ENCODE data around the gene TMOD1.

Gene TMOD1

GRCh38 chr9:97575673-97576200, 74.3 kb downstream of the TMOD1 start:
- no peak for ATAC-seq
- TF ChIP-seq ZFP30 (CRISPR knock-in tag; IDR thresholded peaks at IDR 0.05) (no peak), ZFP3 (CRISPR knock-in tag; IDR thresholded peaks at IDR 0.05) (no peak), ISL1 (CRISPR knock-in tag; IDR thresholded peaks at IDR 0.05) (no peak), GLIS3 (CRISPR knock-in tag; IDR thresholded peaks at IDR 0.05) (no peak)

- TF ChIP-seq ZC3H10 (CRISPR knock-in tag; IDR thresholded peaks at IDR 0.05) (no peak), ZFP30 (CRISPR knock-in tag; IDR thresholded peaks at IDR 0.05) (no peak), ISL1 (CRISPR knock-in tag; IDR thresholded peaks at IDR 0.05) (no peak), ZNF565 (CRISPR knock-in tag; conservative IDR thresholded peaks at IDR 0.05; ENCODE audit: low read depth) (no peak), RARB (CRISPR knock-in tag; IDR thresholded peaks at IDR 0.05) (no peak), GLIS3 (CRISPR knock-in tag; IDR thresholded peaks at IDR 0.05) (no peak), TSHZ2 (CRISPR knock-in tag; IDR thresholded peaks at IDR 0.05) (no peak), CSRNP3 (CRISPR knock-in tag; IDR thresholded peaks at IDR 0.05) (no peak), ZNF8 (CRISPR knock-in tag; IDR thresholded peaks at IDR 0.05) (no peak), ZNF70 (CRISPR knock-in tag; IDR thresholded peaks at IDR 0.05) (no peak), ARNTL (CRISPR knock-in tag; IDR thresholded peaks at IDR 0.05; ENCODE audit: borderline replicate concordance, low read depth) (no peak), OSR1 (CRISPR knock-in tag; IDR thresholded peaks at IDR 0.05) (no peak), TOX (CRISPR knock-in tag; IDR thresholded peaks at IDR 0.05; ENCODE audit: borderline replicate concordance) (no peak), PPARA (CRISPR knock-in tag; IDR thresholded peaks at IDR 0.05; ENCODE audit: borderline replicate concordance) (no peak), TCF4 (CRISPR knock-in tag; IDR thresholded peaks at IDR 0.05; ENCODE audit: borderline replicate concordance) (no peak), CREB5 (CRISPR knock-in tag; IDR thresholded peaks at IDR 0.05; ENCODE audit: low read depth) (no peak), BACH2 (CRISPR knock-in tag; IDR thresholded peaks at IDR 0.05; ENCODE audit: borderline replicate concordance) (no peak)
- ATAC-seq = no peak
Measured at GRCh38 chr9:97577051-97577450, 75.6 kb downstream of the TMOD1 start.

GRCh38 chr9:97578846-97579245, 77.4 kb downstream of the TMOD1 start:
- no peak for ATAC-seq
- TF ChIP-seq ISL1 (CRISPR knock-in tag; IDR thresholded peaks at IDR 0.05) (no peak), CSRNP3 (CRISPR knock-in tag; IDR thresholded peaks at IDR 0.05) (no peak), ZNF8 (CRISPR knock-in tag; IDR thresholded peaks at IDR 0.05) (no peak), CREB5 (CRISPR knock-in tag; IDR thresholded peaks at IDR 0.05; ENCODE audit: low read depth) (no peak), ZNF70 (CRISPR knock-in tag; IDR thresholded peaks at IDR 0.05) (no peak), ZC3H10 (CRISPR knock-in tag; IDR thresholded peaks at IDR 0.05) (no peak), BACH2 (CRISPR knock-in tag; IDR thresholded peaks at IDR 0.05; ENCODE audit: borderline replicate concordance) (no peak), TCF4 (CRISPR knock-in tag; IDR thresholded peaks at IDR 0.05; ENCODE audit: borderline replicate concordance) (no peak), SNAI2 (CRISPR knock-in tag; IDR thresholded peaks at IDR 0.05) (no peak), ESRRG (CRISPR knock-in tag; IDR thresholded peaks at IDR 0.05) (no peak), PATZ1 (CRISPR knock-in tag; IDR thresholded peaks at IDR 0.05; ENCODE audit: borderline replicate concordance) (no peak), OSR1 (CRISPR knock-in tag; IDR thresholded peaks at IDR 0.05) (no peak), CSDC2 (CRISPR knock-in tag; IDR thresholded peaks at IDR 0.05) (no peak), ZNF565 (CRISPR knock-in tag; conservative IDR thresholded peaks at IDR 0.05; ENCODE audit: low read depth) (no peak), POU6F1 (CRISPR knock-in tag; IDR thresholded peaks at IDR 0.05; ENCODE audit: borderline replicate concordance, low read depth) (no peak), RARB (CRISPR knock-in tag; IDR thresholded peaks at IDR 0.05) (no peak), ZFP3 (CRISPR knock-in tag; IDR thresholded peaks at IDR 0.05) (no peak), TOX (CRISPR knock-in tag; IDR thresholded peaks at IDR 0.05; ENCODE audit: borderline replicate concordance) (no peak)

Measured in SK-N-SH treated with all-trans-retinoic acid at 6 μM for 48 hours (cell line).